ENCODE data around the gene FHIT.

Gene FHIT

GRCh38 chr3:60289341-60290121, 961.7 kb downstream of the FHIT start:
- no peak for DNase-seq (ENCODE audit: low read depth in 3 of 3)

- DNase-seq (ENCODE audit: low read depth in 3 of 3): no peak
These were observed 968.4 kb downstream of the FHIT start for GRCh38 chr3:60282866-60283265.

GRCh38 chr3:60281970-60282369, 969.3 kb downstream of the FHIT start:
- no peak for DNase-seq (ENCODE audit: low read depth in 3 of 3)

GRCh38 chr3:60277361-60277800, 973.9 kb downstream of the FHIT start:
- no peak for DNase-seq (ENCODE audit: low read depth in 3 of 3)

- DNase-seq (ENCODE audit: low read depth in 3 of 3): no peak
These were observed 974.6 kb downstream of the FHIT start for GRCh38 chr3:60276615-60277014.

- DNase-seq (ENCODE audit: low read depth in 3 of 3): no peak
These were observed 976.6 kb downstream of the FHIT start for GRCh38 chr3:60274646-60275045.

- DNase-seq (ENCODE audit: low read depth in 3 of 3): no peak
These were observed 977.2 kb downstream of the FHIT start for GRCh38 chr3:60274098-60274497.

- DNase-seq (ENCODE audit: low read depth in 3 of 3): no peak
These were observed 981.4 kb downstream of the FHIT start for GRCh38 chr3:60269829-60270266.

- DNase-seq (ENCODE audit: low read depth in 3 of 3): no peak
These were observed 981.9 kb downstream of the FHIT start for GRCh38 chr3:60269377-60269776.

GRCh38 chr3:60268123-60268522, 983.1 kb downstream of the FHIT start:
- no peak for DNase-seq (ENCODE audit: low read depth in 3 of 3)

- DNase-seq (ENCODE audit: low read depth in 3 of 3): no peak
These were observed 984.8 kb downstream of the FHIT start for GRCh38 chr3:60266444-60266843.

- no peak for DNase-seq (ENCODE audit: low read depth in 3 of 3)
These were observed 988.1 kb downstream of the FHIT start for GRCh38 chr3:60263191-60263590.

- no peak for DNase-seq (ENCODE audit: low read depth in 3 of 3)
These were observed 988.7 kb downstream of the FHIT start for GRCh38 chr3:60262546-60262945.

GRCh38 chr3:60260546-60260945, 990.7 kb downstream of the FHIT start:
- no peak for DNase-seq (ENCODE audit: low read depth in 3 of 3)

GRCh38 chr3:60250810-60251209, 1000.4 kb downstream of the FHIT start:
- no peak for DNase-seq (ENCODE audit: low read depth in 3 of 3)

GRCh38 chr3:60250206-60250605, 1001.0 kb downstream of the FHIT start:
- no peak for DNase-seq (ENCODE audit: low read depth in 3 of 3)

- no peak for DNase-seq (ENCODE audit: low read depth in 3 of 3)
These were observed 1004.9 kb downstream of the FHIT start for GRCh38 chr3:60246361-60246760.

GRCh38 chr3:60243456-60243855, 1007.8 kb downstream of the FHIT start:
- DNase-seq (ENCODE audit: low read depth in 3 of 3): no peak

GRCh38 chr3:60240492-60240891, 1010.8 kb downstream of the FHIT start:
- no peak for DNase-seq (ENCODE audit: low read depth in 3 of 3)

- DNase-seq (ENCODE audit: low read depth in 3 of 3): no peak
These were observed 1012.7 kb downstream of the FHIT start for GRCh38 chr3:60238550-60238949.

GRCh38 chr3:60229502-60229901, 1021.8 kb downstream of the FHIT start:
- no peak for DNase-seq (ENCODE audit: low read depth in 3 of 3)

GRCh38 chr3:60228823-60229222, 1022.4 kb downstream of the FHIT start:
- no peak for DNase-seq (ENCODE audit: low read depth in 3 of 3)

- no peak for DNase-seq (ENCODE audit: low read depth in 3 of 3)
These were observed 1024.3 kb downstream of the FHIT start for GRCh38 chr3:60226912-60227311.

GRCh38 chr3:60225848-60226247, 1025.4 kb downstream of the FHIT start:
- DNase-seq (ENCODE audit: low read depth in 3 of 3): no peak
